T-helper 1 cell treated with Interleukin-12 subunit alpha and Interleukin-12 subunit beta and Interleukin-4 antibody, amounts not matched to agents 30 μg/mL and 1 μg/mL, for 36 hours (primary cell): ENCODE data around the gene METTL16.
A peak's percentile ranks its signal among the peaks of the same experiment; 100 is the strongest.

Experiments used
- H3K27ac Mint-ChIP-seq: one replicate; pipeline ENCODE4 v1.8.0; 2021; ENCODE audit warnings: mild to moderate bottlenecking, mixed read lengths
- H3K27me3 Mint-ChIP-seq: one replicate; pipeline ENCODE4 v1.8.0; 2021; ENCODE audit warnings: low read depth, mixed read lengths
- H3K36me3 Mint-ChIP-seq: one replicate; pipeline ENCODE4 v1.8.0; 2021; ENCODE audit warnings: low read depth, mixed read lengths
- H3K4me1 Mint-ChIP-seq: one replicate; pipeline ENCODE4 v1.8.0; 2021; ENCODE audit warnings: low read depth, mixed read lengths
- H3K4me3 Mint-ChIP-seq: one replicate; pipeline ENCODE4 v1.8.0; 2021; ENCODE audit warnings: mild to moderate bottlenecking, moderate library complexity, mixed read lengths
- H3K9me3 Mint-ChIP-seq: one replicate; pipeline ENCODE4 v1.8.0; 2021; ENCODE audit warnings: mixed read lengths

The METTL16 gene

GRCh38 chr17:2482218-2482617 is 29.5 kb downstream of the METTL16 start:
- H3K4me1 Mint-ChIP-seq, result peaks cover 13% of the 10 kb centered on the region
- H3K9me3 Mint-ChIP-seq, result no peaks in the 10 kb centered on the region
- peak overlapping the region; percentile 46 for H3K4me3 Mint-ChIP-seq
- H3K36me3 Mint-ChIP-seq, result peaks cover 6% of the 10 kb centered on the region
- H3K27me3 Mint-ChIP-seq, result no peaks in the 10 kb centered on the region
- peak overlapping the region; percentile 60 for H3K27ac Mint-ChIP-seq

- H3K36me3 Mint-ChIP-seq, result peaks cover 6% of the 10 kb centered on the region
- peaks cover 12% of the 10 kb centered on the region for H3K4me1 Mint-ChIP-seq
- H3K4me3 Mint-ChIP-seq, result no peak overlapping the region
- H3K27me3 Mint-ChIP-seq, result no peaks in the 10 kb centered on the region
- H3K9me3 Mint-ChIP-seq, result no peaks in the 10 kb centered on the region
- no peak overlapping the region for H3K27ac Mint-ChIP-seq
Observed at GRCh38 chr17:2481760-2482159, 29.9 kb downstream of the METTL16 start.

GRCh38 chr17:2478458-2478857 is 33.2 kb downstream of the METTL16 start:
- Mint-ChIP-seq H3K36me3 (peaks cover 24% of the 10 kb centered on the region), H3K9me3 (no peaks in the 10 kb centered on the region), H3K27ac (no peak overlapping the region), H3K27me3 (no peaks in the 10 kb centered on the region), H3K4me3 (no peak overlapping the region), H3K4me1 (peaks cover 12% of the 10 kb centered on the region)

- Mint-ChIP-seq H3K36me3 (peaks cover 31% of the 10 kb centered on the region), H3K4me1 (no peaks in the 10 kb centered on the region), H3K4me3 (no peak overlapping the region), H3K9me3 (no peaks in the 10 kb centered on the region), H3K27me3 (no peaks in the 10 kb centered on the region), H3K27ac (no peak overlapping the region)
Observed at GRCh38 chr17:2475056-2475455, 36.6 kb downstream of the METTL16 start.

GRCh38 chr17:2474371-2474770 is 37.3 kb downstream of the METTL16 start:
- Mint-ChIP-seq H3K4me3 (no peak overlapping the region), H3K36me3 (peaks cover 33% of the 10 kb centered on the region)

GRCh38 chr17:2468270-2468669 is 43.4 kb downstream of the METTL16 start:
- Mint-ChIP-seq H3K4me3 (no peak overlapping the region), H3K27ac (no peak overlapping the region), H3K27me3 (no peaks in the 10 kb centered on the region), H3K9me3 (no peaks in the 10 kb centered on the region), H3K36me3 (peaks cover 24% of the 10 kb centered on the region), H3K4me1 (peaks cover 1% of the 10 kb centered on the region)

More at GRCh38 chr17:2474371-2474770, 37.3 kb downstream of the METTL16 start:
- Mint-ChIP-seq H3K4me1 (no peaks in the 10 kb centered on the region), H3K27me3 (no peaks in the 10 kb centered on the region), H3K9me3 (no peaks in the 10 kb centered on the region), H3K27ac (no peak overlapping the region)

GRCh38 chr17:2466931-2467330 is 44.8 kb downstream of the METTL16 start:
- H3K9me3 Mint-ChIP-seq, result no peaks in the 10 kb centered on the region

GRCh38 chr17:2462481-2462880 is 49.2 kb downstream of the METTL16 start:
- H3K4me3 Mint-ChIP-seq, result no peak overlapping the region
- H3K36me3 Mint-ChIP-seq, result peaks cover 29% of the 10 kb centered on the region
- H3K27me3 Mint-ChIP-seq, result no peaks in the 10 kb centered on the region
- H3K4me1 Mint-ChIP-seq, result peaks cover 7% of the 10 kb centered on the region
- H3K27ac Mint-ChIP-seq, result no peak overlapping the region
- H3K9me3 Mint-ChIP-seq, result no peaks in the 10 kb centered on the region

More at GRCh38 chr17:2466931-2467330, 44.8 kb downstream of the METTL16 start:
- no peak overlapping the region for H3K27ac Mint-ChIP-seq
- no peaks in the 10 kb centered on the region for H3K27me3 Mint-ChIP-seq
- no peak overlapping the region for H3K4me3 Mint-ChIP-seq
- H3K36me3 Mint-ChIP-seq, result peaks cover 33% of the 10 kb centered on the region
- H3K4me1 Mint-ChIP-seq, result peaks cover 1% of the 10 kb centered on the region

GRCh38 chr17:2459917-2460271 is 51.8 kb downstream of the METTL16 start:
- peaks cover 31% of the 10 kb centered on the region for H3K36me3 Mint-ChIP-seq

GRCh38 chr17:2457913-2458312 is 53.8 kb downstream of the METTL16 start:
- no peaks in the 10 kb centered on the region for H3K27me3 Mint-ChIP-seq
- no peak overlapping the region for H3K27ac Mint-ChIP-seq
- H3K4me3 Mint-ChIP-seq, result no peak overlapping the region
- H3K36me3 Mint-ChIP-seq, result peaks cover 20% of the 10 kb centered on the region
- peaks cover 6% of the 10 kb centered on the region for H3K4me1 Mint-ChIP-seq
- no peaks in the 10 kb centered on the region for H3K9me3 Mint-ChIP-seq

More at GRCh38 chr17:2459917-2460271, 51.8 kb downstream of the METTL16 start:
- peaks cover 6% of the 10 kb centered on the region for H3K4me1 Mint-ChIP-seq
- H3K27me3 Mint-ChIP-seq, result no peaks in the 10 kb centered on the region
- H3K9me3 Mint-ChIP-seq, result no peaks in the 10 kb centered on the region
- no peak overlapping the region for H3K27ac Mint-ChIP-seq
- no peak overlapping the region for H3K4me3 Mint-ChIP-seq

- no peak overlapping the region for H3K27ac Mint-ChIP-seq
- H3K4me3 Mint-ChIP-seq, result no peak overlapping the region
- no peaks in the 10 kb centered on the region for H3K9me3 Mint-ChIP-seq
- H3K36me3 Mint-ChIP-seq, result peaks cover 9% of the 10 kb centered on the region
- H3K27me3 Mint-ChIP-seq, result no peaks in the 10 kb centered on the region
- H3K4me1 Mint-ChIP-seq, result peaks cover 7% of the 10 kb centered on the region
Observed at GRCh38 chr17:2456475-2456874, 55.2 kb downstream of the METTL16 start.

GRCh38 chr17:2455956-2456355 is 55.7 kb downstream of the METTL16 start:
- Mint-ChIP-seq H3K4me3 (no peak overlapping the region), H3K27ac (no peak overlapping the region)

GRCh38 chr17:2453866-2454265 is 57.8 kb downstream of the METTL16 start:
- no peak overlapping the region for H3K27ac Mint-ChIP-seq
- peaks cover 6% of the 10 kb centered on the region for H3K36me3 Mint-ChIP-seq
- H3K4me3 Mint-ChIP-seq, result no peak overlapping the region
- peaks cover 1% of the 10 kb centered on the region for H3K4me1 Mint-ChIP-seq
- no peaks in the 10 kb centered on the region for H3K27me3 Mint-ChIP-seq
- H3K9me3 Mint-ChIP-seq, result no peaks in the 10 kb centered on the region

More at GRCh38 chr17:2455956-2456355, 55.7 kb downstream of the METTL16 start:
- H3K9me3 Mint-ChIP-seq, result no peaks in the 10 kb centered on the region
- peaks cover 9% of the 10 kb centered on the region for H3K36me3 Mint-ChIP-seq
- peaks cover 7% of the 10 kb centered on the region for H3K4me1 Mint-ChIP-seq
- no peaks in the 10 kb centered on the region for H3K27me3 Mint-ChIP-seq

- no peaks in the 10 kb centered on the region for H3K27me3 Mint-ChIP-seq
- H3K27ac Mint-ChIP-seq, result no peak overlapping the region
- no peaks in the 10 kb centered on the region for H3K9me3 Mint-ChIP-seq
- H3K4me3 Mint-ChIP-seq, result no peak overlapping the region
- H3K36me3 Mint-ChIP-seq, result peaks cover 6% of the 10 kb centered on the region
- peaks cover 1% of the 10 kb centered on the region for H3K4me1 Mint-ChIP-seq
Observed at GRCh38 chr17:2453325-2453724, 58.4 kb downstream of the METTL16 start.

- no peaks in the 10 kb centered on the region for H3K27me3 Mint-ChIP-seq
- peaks cover 1% of the 10 kb centered on the region for H3K4me1 Mint-ChIP-seq
- H3K27ac Mint-ChIP-seq, result peak overlapping the region; percentile 49
- no peaks in the 10 kb centered on the region for H3K9me3 Mint-ChIP-seq
- peaks cover 4% of the 10 kb centered on the region for H3K36me3 Mint-ChIP-seq
- H3K4me3 Mint-ChIP-seq, result no peak overlapping the region
Observed at GRCh38 chr17:2452216-2452750, 59.4 kb downstream of the METTL16 start.
